Sigmoid colon (tissue), 4 donors: ENCODE measurements around the gene APC.

Experiments
- CTCF ChIP-seq, 4 experiments: fragments of 450-650 bp in 3 of 4; fragments of 200-600 bp in 1 of 4; IDR thresholded peaks; one replicate each; pipeline ENCODE4 v1.5.1; 2016 to 2019; ENCODE audit warnings: antibody characterized with exemption in 4 of 4, mild to moderate bottlenecking in 3 of 4, moderate library complexity in 2 of 4
- EP300 ChIP-seq, 4 donors: sonication (generic); formaldehyde crosslinking; IDR thresholded peaks; one replicate each; pipeline ENCODE4 v1.6.1; 2017; ENCODE audit warnings: antibody characterized with exemption in 4 of 4

DNA sequence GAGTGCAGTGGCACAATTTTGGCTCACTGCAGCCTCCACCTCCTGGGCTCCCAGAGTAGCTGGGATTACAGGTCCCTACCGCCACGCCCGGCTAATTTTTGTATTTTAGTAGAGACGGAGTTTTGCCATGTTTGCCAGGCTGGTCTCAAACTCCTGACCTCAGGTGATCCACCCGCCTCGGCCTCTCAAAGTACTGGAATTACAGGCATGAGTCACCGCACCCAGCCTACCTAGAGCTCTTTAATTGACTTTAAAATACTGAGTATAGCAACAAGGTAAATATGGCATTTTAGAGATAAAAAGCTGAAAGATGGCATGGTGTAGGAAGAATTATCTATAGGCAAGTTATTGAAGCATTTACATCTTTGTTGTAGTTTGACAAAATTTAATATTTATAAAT, 21.0 kb downstream of the APC start:
- TF ChIP-seq CTCF (IDR thresholded peaks at IDR 0.05) (no peak), EP300 (IDR thresholded peaks at IDR 0.05) (no peak)
